ENCODE results near the gene NR1H3. TPM values are rescaled to one million over a fixed set of nuclear protein-coding genes. Genes with fewer than 3 reads are reported as not detected.
A peak's percentile ranks its signal among the peaks of the same experiment; 100 is the strongest.

NR1H3 gene
- total RNA-seq, 3 donors from 2014 or later, result 49.1 to 73.5 (median 50.6) TPM

DNA sequence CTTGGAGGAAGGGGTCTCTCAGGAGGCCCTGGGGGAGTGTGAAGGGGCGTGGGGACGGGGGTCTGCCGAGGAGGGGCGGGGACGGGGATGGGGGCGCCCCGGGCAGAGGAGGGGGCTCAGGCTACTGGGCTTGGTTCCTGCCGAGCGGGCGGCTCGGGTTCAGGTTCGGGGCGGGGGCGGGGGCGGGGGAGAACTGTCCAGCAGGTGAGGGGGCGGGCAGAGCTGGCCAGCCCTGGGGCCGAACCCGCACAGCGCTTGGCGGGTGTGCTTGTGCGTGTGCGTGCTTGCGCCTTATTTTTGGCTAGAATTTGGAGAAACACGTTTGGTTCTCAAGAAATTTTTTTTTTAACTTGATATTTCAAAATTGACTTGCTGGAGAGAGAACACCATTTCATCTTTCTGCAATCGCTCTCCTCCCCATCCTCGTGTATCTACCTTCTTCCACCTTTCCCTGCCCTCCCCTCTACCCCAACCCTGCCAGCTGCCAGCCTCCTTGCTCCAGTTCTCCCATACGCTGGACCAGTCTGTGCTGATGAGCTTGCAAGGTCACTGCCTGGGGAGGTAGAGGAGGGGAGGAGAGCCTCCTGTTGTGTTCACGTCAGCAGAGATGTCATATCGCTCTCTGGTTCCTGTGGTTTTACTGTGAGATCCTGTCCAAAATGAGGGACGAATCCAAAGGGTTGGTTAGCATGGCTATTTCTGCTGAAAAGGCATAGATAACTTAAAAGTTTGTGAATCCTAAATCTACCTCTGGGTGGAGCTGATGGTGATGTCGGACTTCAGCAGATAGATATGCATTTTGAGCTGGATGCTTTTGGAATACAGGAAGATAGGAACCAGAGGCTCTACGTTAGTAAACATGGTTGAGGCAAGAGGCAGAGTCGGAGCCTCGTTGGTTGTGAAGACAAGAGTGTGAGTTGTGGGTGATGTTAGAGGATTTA lies 12.8 kb downstream of the NR1H3 start:
- H3K4me1 ChIP-seq (ENCODE audit: low read depth), result peaks cover 29% of the 10 kb centered on the region

DNA sequence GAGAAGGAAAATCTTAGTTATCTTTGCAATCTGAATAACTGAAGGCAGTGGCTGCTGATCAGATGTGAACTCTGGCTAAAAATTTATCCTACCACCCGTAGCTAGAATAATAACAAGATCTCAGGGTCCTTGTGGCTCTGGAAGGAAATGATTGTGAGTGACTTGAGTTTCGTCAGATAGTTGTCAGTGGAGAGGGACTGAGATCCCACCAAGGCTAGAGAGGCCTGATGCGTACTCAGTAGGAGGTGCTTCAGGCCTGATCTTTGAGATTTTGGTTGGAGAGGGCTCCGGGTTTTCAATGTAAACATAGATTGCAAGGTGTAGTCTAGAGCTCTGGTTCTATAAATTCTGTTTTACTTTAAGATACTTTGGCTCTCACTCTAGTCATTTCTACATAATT lies 13.5 kb downstream of the NR1H3 start:
- peak in 1 of 3 donors; percentile 0 for DNase-seq
- no peaks in the 10 kb centered on the region for H3K9me3 ChIP-seq
- no peaks in the 10 kb centered on the region for H3K36me3 ChIP-seq (ENCODE audit: low read depth)
- H3K4me3 ChIP-seq, result no peak overlapping the region
- TF ChIP-seq, protein P1, sequence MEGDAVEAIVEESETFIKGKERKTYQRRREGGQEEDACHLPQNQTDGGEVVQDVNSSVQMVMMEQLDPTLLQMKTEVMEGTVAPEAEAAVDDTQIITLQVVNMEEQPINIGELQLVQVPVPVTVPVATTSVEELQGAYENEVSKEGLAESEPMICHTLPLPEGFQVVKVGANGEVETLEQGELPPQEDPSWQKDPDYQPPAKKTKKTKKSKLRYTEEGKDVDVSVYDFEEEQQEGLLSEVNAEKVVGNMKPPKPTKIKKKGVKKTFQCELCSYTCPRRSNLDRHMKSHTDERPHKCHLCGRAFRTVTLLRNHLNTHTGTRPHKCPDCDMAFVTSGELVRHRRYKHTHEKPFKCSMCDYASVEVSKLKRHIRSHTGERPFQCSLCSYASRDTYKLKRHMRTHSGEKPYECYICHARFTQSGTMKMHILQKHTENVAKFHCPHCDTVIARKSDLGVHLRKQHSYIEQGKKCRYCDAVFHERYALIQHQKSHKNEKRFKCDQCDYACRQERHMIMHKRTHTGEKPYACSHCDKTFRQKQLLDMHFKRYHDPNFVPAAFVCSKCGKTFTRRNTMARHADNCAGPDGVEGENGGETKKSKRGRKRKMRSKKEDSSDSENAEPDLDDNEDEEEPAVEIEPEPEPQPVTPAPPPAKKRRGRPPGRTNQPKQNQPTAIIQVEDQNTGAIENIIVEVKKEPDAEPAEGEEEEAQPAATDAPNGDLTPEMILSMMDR (IDR thresholded peaks at IDR 0.05), result no peak
- ATAC-seq, result no peak
- intact Hi-C loops (cut with DNase I, micrococcal nuclease), result no loop called here
- H3K4me1 ChIP-seq (ENCODE audit: low read depth), result peaks cover 29% of the 10 kb centered on the region

More for the DNA sequence above, 12.8 kb downstream of the NR1H3 start:
- Histone ChIP-seq H3K9me3 (no peaks in the 10 kb centered on the region), H3K36me3 (ENCODE audit: low read depth) (no peaks in the 10 kb centered on the region), H3K4me3 (peak overlapping the region; percentile 88)
- intact Hi-C loops (cut with DNase I, micrococcal nuclease), result no loop called here
- DNase-seq, result peak; percentile 39 to 50 (median 49)
- TF ChIP-seq, protein P1 (IDR thresholded peaks at IDR 0.05), result no peak
- no peak for ATAC-seq

DNA sequence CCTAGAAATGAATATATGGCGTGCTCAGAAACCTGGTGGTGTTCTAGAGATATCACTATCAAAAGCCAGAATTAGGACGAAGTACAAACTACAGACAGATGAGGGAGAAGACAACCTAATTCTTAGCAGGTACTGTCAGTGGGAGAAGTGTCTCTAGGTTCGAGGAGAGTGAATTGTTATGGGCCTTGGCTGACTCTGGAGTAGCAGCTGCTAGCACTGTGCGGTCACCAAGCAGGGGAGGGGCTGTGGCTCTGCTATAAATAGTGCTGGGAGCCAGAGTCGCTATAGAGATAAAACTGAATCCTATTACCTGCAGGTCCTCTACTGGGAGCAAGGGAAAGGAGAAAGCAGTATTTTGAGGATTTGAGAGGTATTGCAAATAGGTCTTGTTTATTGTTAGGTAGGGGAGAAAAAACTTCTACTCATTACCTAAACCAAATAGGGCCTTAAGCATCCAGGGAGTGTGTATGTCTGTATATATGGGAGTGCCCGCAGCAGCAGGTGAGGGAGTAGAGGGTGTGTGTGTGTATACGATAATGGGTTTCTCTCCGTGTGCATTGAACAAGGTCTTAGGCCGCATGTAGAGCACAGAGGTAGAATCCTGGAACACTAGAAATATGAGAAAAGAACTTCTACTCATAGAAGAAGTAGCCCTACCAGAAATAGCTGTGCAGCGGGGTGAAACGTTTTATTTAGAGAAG lies 14.3 kb downstream of the NR1H3 start:
- H3K36me3 ChIP-seq (ENCODE audit: low read depth), result peaks cover 7% of the 10 kb centered on the region
- DNase-seq (peak; percentile 45 to 59 (median 49)), ATAC-seq (no peak)
- no peaks in the 10 kb centered on the region for H3K9me3 ChIP-seq
- H3K4me3 ChIP-seq, result no peak overlapping the region
- intact Hi-C loops (cut with DNase I, micrococcal nuclease), result no loop called here
- peaks cover 29% of the 10 kb centered on the region for H3K4me1 ChIP-seq (ENCODE audit: low read depth)
- TF ChIP-seq, protein P1 (IDR thresholded peaks at IDR 0.05), result no peak

DNA sequence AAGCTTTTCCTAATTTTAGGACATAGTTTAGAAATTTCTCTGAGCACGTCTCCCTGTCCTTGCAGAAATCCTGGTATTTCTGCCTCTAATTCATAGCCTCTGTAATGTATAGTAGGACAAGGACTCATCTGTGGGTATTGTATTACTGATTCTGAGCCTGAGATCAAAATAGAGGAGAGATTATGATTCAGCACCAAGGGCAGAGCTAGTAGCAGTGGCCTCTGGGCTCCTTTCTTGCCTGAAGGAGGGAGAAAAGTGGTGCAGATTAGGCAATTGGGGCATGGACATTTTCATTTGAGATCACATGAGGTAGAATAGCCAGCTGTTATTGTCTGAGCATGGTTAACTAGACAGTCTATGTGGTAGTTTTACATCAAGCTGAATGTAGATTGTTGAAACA lies 14.9 kb downstream of the NR1H3 start:
- Histone ChIP-seq H3K4me1 (ENCODE audit: low read depth) (peaks cover 29% of the 10 kb centered on the region), H3K36me3 (ENCODE audit: low read depth) (peaks cover 10% of the 10 kb centered on the region), H3K4me3 (no peak overlapping the region), H3K9me3 (no peaks in the 10 kb centered on the region)
- TF ChIP-seq, protein P1 (IDR thresholded peaks at IDR 0.05), result no peak
- intact Hi-C loops (cut with DNase I, micrococcal nuclease), result no loop called here
- no peak for ATAC-seq
- peak in 1 of 3 donors; percentile 2 for DNase-seq

DNA sequence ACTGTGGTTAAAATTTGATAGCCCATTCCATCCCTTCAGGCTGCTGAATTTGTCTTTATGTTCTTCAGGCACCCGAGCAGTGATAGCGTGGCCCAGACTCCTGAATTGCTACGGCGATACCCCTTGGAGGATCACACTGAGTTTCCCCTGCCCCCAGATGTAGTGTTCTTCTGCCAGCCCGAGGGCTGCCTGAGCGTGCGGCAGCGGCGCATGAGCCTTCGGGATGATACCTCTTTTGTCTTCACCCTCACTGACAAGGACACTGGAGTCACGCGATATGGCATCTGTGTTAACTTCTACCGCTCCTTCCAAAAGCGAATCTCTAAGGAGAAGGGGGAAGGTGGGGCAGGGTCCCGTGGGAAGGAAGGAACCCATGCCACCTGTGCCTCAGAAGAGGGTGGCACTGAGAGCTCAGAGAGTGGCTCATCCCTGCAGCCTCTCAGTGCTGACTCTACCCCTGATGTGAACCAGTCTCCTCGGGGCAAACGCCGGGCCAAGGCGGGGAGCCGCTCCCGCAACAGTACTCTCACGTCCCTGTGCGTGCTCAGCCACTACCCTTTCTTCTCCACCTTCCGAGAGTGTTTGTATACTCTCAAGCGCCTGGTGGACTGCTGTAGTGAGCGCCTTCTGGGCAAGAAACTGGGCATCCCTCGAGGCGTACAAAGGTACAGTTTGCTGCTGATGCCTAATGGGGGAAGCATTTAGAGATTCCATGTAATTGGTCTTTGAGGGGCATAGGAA lies 16.9 kb downstream of the NR1H3 start:
- ATAC-seq, result no peak
- H3K4me1 ChIP-seq (ENCODE audit: low read depth), result peaks cover 16% of the 10 kb centered on the region
- TF ChIP-seq, protein P1 (IDR thresholded peaks at IDR 0.05), result no peak
- H3K36me3 ChIP-seq (ENCODE audit: low read depth), result peaks cover 12% of the 10 kb centered on the region
- peak in 2 of 3 donors; percentile 19 to 40 for DNase-seq
- no peaks in the 10 kb centered on the region for H3K9me3 ChIP-seq
- intact Hi-C loops (cut with DNase I, micrococcal nuclease), result no loop called here
- H3K4me3 ChIP-seq, result no peak overlapping the region

Measured in mucosa of descending colon (tissue), 3 donors.